Heart left ventricle (tissue), 13 donors: ENCODE data around the gene LRRC32.

Experiments
- CTCF ChIP-seq, 12 donors: fragments of 200-600 bp; sonication (generic) in 4 of 12; IDR thresholded peaks; one replicate each; pipeline versions ENCODE4 v1.5.0 to v1.8.0; 2018 to 2022; ENCODE audit warnings: antibody characterized with exemption in 12 of 12, mild to moderate bottlenecking in 5 of 12
- POLR2A ChIP-seq, 2 donors: fragments of 450-650 bp; IDR thresholded peaks; one replicate each; pipeline ENCODE4 v1.6.1; 2017; ENCODE audit warnings: antibody characterized with exemption in 2 of 2, mild to moderate bottlenecking in 2 of 2, moderate library complexity in 2 of 2
- donor health status: ischemic (EF 13 %, LVEDD 7.1; RV severe dilation, severe dysfunction).
- donor health status: DM: no; HTN: yes; CAD: no.
- donor health status: DM: no; HTN: no; CAD: no.
- donor health status: ischemic (EF 25% LVEDD 6.9; RV normal size, moderate dysfunction).
- donor health status: ischemic (EF 25% LVEDD 5.7; RV mildly dilated, moderate dysfunction).
- donor health status: ischemic (EF 35%, LVEDD 5.7; RV mildly dilated, moderate dysfunction).
- donor health status: nonischemic (EF 11% LVEDD 7.7; RV severe dilation, severe dysfunction).
- donor health status: DM: yes; HTN: yes; CAD: no.
- donor health status: PGD.
- donor health status: ischemic (EF 29% LVEDD 5.4; RV normal size, mild dysfunction).
- donor health status: nonischemic (EF 23%, LVEDD 6.1; RV moderate dilation, normal function).

DNA sequence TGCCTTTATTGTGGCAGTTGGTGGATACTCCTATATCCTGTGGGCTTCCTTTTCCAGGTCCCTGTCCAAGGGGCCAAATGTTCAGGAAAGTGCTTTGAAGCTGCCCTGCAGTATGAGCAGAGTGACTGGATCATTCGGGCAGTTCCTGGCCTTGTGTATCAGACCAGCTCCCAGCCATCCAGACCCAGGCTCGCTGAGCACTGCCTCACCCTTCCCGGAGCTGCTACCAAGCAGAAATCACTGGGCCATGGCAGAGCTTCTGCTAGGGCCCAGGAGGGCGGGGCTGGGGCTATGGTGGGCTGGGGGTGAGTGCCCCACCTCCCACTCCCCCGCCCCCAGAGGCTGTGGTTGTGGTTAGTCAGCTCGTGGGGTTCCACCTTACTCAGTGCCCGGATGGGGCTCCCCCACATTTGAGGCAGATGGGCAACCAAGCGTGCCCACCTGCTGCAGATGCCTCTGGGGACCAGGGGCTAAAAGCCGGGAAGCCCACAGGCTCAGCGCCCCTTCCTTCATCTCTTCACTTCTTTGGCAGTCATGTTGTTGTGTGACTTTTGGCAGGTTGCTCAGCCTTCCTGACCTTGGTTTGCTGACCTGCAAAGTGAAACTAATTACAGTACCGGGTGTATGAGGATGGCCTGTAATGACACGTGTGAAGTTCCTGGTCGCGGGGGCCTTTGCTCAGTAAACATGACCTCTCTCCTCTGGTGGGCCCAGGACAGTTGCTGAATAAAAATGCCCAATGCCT is 2.1 kb upstream of the LRRC32 start:
- TF ChIP-seq CTCF (IDR thresholded peaks at IDR 0.05) (no peak), POLR2A (IDR thresholded peaks at IDR 0.05) (no peak)
